ENCODE measurements around the gene C9orf43. TPM values are rescaled to one million over a fixed set of nuclear protein-coding genes. Genes with fewer than 3 reads are reported as not detected.
A peak's percentile ranks its signal among the peaks of the same experiment; 100 is the strongest.
"Not testable (repeated sequence)": the region's sequence is repeated elsewhere in the genome, so short reads cannot be mapped to it uniquely, and the experiment has no call there.

Gene C9orf43
- total and polyA plus RNA-seq, 2 experiments from 2014 or later = 1.4 to 2.3 TPM

- no peaks in the 10 kb centered on the region for H3K36me3 ChIP-seq
- H3K27me3 ChIP-seq = no peaks in the 10 kb centered on the region
- H3K9me3 ChIP-seq (ENCODE audit: low read depth) = no peaks in the 10 kb centered on the region
- no peak for TF ChIP-seq CTCF (IDR thresholded peaks at IDR 0.05; ENCODE audit: low read depth, low read length)
- no peak overlapping the region for H3K4me3 ChIP-seq
- H3K27ac ChIP-seq = no peak overlapping the region
- H3K4me1 ChIP-seq (ENCODE audit: low read depth) = peaks cover 3% of the 10 kb centered on the region
- DNase-seq (ENCODE audit: low read depth in 1 of 2, low spot score in 1 of 2) = no peak
Measured at GRCh38 chr9:113397203-113397631, 13.3 kb upstream of the C9orf43 start.

- DNase-seq (ENCODE audit: low read depth in 1 of 2, low spot score in 1 of 2) = peak in 1 of 2 donors; percentile 16
- Histone ChIP-seq H3K27me3 (no peaks in the 10 kb centered on the region), H3K36me3 (no peaks in the 10 kb centered on the region), H3K27ac (peak overlapping the region; percentile 12), H3K4me3 (no peak overlapping the region), H3K4me1 (ENCODE audit: low read depth) (peaks cover 3% of the 10 kb centered on the region), H3K9me3 (ENCODE audit: low read depth) (no peaks in the 10 kb centered on the region)
- no peak for TF ChIP-seq CTCF (IDR thresholded peaks at IDR 0.05; ENCODE audit: low read depth, low read length)
Measured at GRCh38 chr9:113398796-113399195, 11.8 kb upstream of the C9orf43 start.

GRCh38 chr9:113399646-113400200 is 10.8 kb upstream of the C9orf43 start:
- Histone ChIP-seq H3K36me3 (no peaks in the 10 kb centered on the region), H3K4me3 (no peak overlapping the region)
- no peak for TF ChIP-seq CTCF (IDR thresholded peaks at IDR 0.05; ENCODE audit: low read depth, low read length)

GRCh38 chr9:113401027-113401792 is 9.3 kb upstream of the C9orf43 start, which contains the start of gene ALAD:
ALAD (minus strand) TSS chr9:113401284; CDS start chr9:113393559, 7,725 bp downstream.
- Histone ChIP-seq H3K27me3 (no peaks in the 10 kb centered on the region), H3K36me3 (no peaks in the 10 kb centered on the region), H3K9me3 (ENCODE audit: low read depth) (no peaks in the 10 kb centered on the region), H3K4me3 (peak within 1 kb of the TSS; percentile 80), H3K27ac (peak within 1 kb of the TSS; percentile 64), H3K4me1 (ENCODE audit: low read depth) (peaks cover 3% of the 10 kb centered on the region)
- peak; percentile 99 to 100 for DNase-seq (ENCODE audit: low read depth in 1 of 2, low spot score in 1 of 2)
- TF ChIP-seq CTCF (IDR thresholded peaks at IDR 0.05; ENCODE audit: low read depth, low read length) = peak; percentile 93

More at GRCh38 chr9:113399646-113400200, 10.8 kb upstream of the C9orf43 start:
- Histone ChIP-seq H3K27me3 (no peaks in the 10 kb centered on the region), H3K9me3 (ENCODE audit: low read depth) (no peaks in the 10 kb centered on the region), H3K27ac (no peak overlapping the region), H3K4me1 (ENCODE audit: low read depth) (peaks cover 3% of the 10 kb centered on the region)
- no peak for DNase-seq (ENCODE audit: low read depth in 1 of 2, low spot score in 1 of 2)

DNA sequence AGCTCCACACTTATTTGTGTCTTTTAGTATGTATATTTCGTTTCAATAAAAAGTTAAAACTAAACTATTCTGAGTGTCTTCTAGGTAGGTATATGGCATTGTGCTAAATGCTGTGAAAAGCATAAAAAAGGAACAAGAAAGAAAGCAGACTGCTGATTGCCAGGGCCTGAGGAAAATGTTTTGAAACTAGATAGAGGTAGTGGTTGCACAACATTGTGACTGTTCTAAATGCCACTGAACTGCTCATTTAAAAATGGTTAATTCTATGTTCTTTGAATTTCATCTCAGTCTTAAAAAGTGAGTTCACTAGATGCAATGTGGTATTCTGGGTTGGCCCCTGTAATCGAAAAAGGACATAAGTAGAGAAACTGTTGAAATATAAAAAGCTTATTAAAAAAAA is 6.9 kb upstream of the C9orf43 start:
- peak in 1 of 2 donors; percentile 51 for DNase-seq (ENCODE audit: low read depth in 1 of 2, low spot score in 1 of 2)
- Histone ChIP-seq H3K4me3 (no peak overlapping the region), H3K36me3 (peaks cover 9% of the 10 kb centered on the region), H3K9me3 (ENCODE audit: low read depth) (no peaks in the 10 kb centered on the region), H3K4me1 (ENCODE audit: low read depth) (peaks cover 3% of the 10 kb centered on the region), H3K27ac (no peak overlapping the region), H3K27me3 (no peaks in the 10 kb centered on the region)
- TF ChIP-seq CTCF (IDR thresholded peaks at IDR 0.05; ENCODE audit: low read depth, low read length) = no peak

- H3K4me1 ChIP-seq (ENCODE audit: low read depth); H3K27me3 ChIP-seq; H3K9me3 ChIP-seq (ENCODE audit: low read depth); DNase-seq (ENCODE audit: low read depth in 1 of 2, low spot score in 1 of 2); H3K4me3 ChIP-seq: not testable (repeated sequence)
- peaks cover 10% of the 10 kb centered on the region for H3K36me3 ChIP-seq
- H3K27ac ChIP-seq = peak overlapping the region; percentile 19
Measured at GRCh38 chr9:113406353-113406752, 4.2 kb upstream of the C9orf43 start.
